B cell (primary cell): ENCODE data around the gene COBL. TPM values are rescaled to one million over a fixed set of nuclear protein-coding genes. Genes with fewer than 3 reads are reported as not detected.

Experiments
- ATAC-seq: fragments of 200-7000 bp; cut with Tn5 transposase; one replicate; pipeline ENCODE4 v1.10.0; 2021; ENCODE audit warnings: low read depth, mild to moderate bottlenecking, moderate number of reproducible peaks, moderate library complexity
- CTCF ChIA-PET: fragments of 350-600 bp; sonication (Branson Sonifier 250); formaldehyde crosslinking; loops from one replicate; lab custom pipeline; 2021; ENCODE audit warnings: antibody characterized with exemption, inconsistent platforms; lab: Charles Lee
- POLR2A ChIA-PET: fragments of 350-600 bp; sonication (Branson Sonifier 250); formaldehyde crosslinking; loops from one replicate; lab custom pipeline; 2021; ENCODE audit warnings: antibody characterized with exemption; lab: Charles Lee
- DNase-seq: peaks from one replicate; pipeline ENCODE4 v3.0.0; 2013
- H2AFZ ChIP-seq: 2 replicates; pipeline ENCODE4 v1.6.1; 2012; ENCODE audit warnings: mild to moderate bottlenecking, low read depth, low read length; ENCODE audit not compliant: insufficient read depth, poor library complexity, severe bottlenecking
- H3K27ac ChIP-seq, 2 donors: 1 replicate in 1 of 2; 2 replicates in 1 of 2; pipeline ENCODE4 v1.5.1; 2012 to 2013; ENCODE audit warnings: low read length in 2 of 2, mild to moderate bottlenecking in 2 of 2, moderate library complexity in 1 of 2
- H3K27me3 ChIP-seq, 4 experiments: fragments of 200-600 bp in 1 of 4; sonication (generic) in 1 of 4; replicated peaks in 1 of 4; 1 replicate in 2 of 4; 2 replicates in 2 of 4; pipeline versions ENCODE4 v1.6.1 to v1.7.0; 2013 to 2016; ENCODE audit warnings: low read length in 3 of 4, mild to moderate bottlenecking in 2 of 4, mixed read lengths in 1 of 4, moderate library complexity in 1 of 4; ENCODE audit not compliant: insufficient read depth in 4 of 4, control insufficient read depth in 3 of 4; ENCODE audit errors: control extremely low read depth in 1 of 4
- H3K36me3 ChIP-seq, 2 experiments: replicated peaks in 1 of 2; 1 replicate in 1 of 2; 2 replicates in 1 of 2; pipeline versions ENCODE4 v1.6.1 to v1.7.1; 2013; ENCODE audit warnings: low read length in 1 of 2; ENCODE audit not compliant: insufficient read depth in 2 of 2, control insufficient read depth in 1 of 2; ENCODE audit errors: control extremely low read depth in 1 of 2, extremely low read depth in 1 of 2
- H3K4me1 ChIP-seq, 2 donors: fragments of 200-600 bp in 1 of 2; sonication (generic) in 1 of 2; 1 replicate in 1 of 2; 2 replicates in 1 of 2; pipeline versions ENCODE4 v1.5.1 to v1.6.1; 2013 to 2017; ENCODE audit warnings: low read length in 2 of 2; ENCODE audit not compliant: control insufficient read depth in 2 of 2, insufficient read depth in 2 of 2
- H3K4me2 ChIP-seq: replicated peaks from 2 replicates; pipeline ENCODE3; 2012; ENCODE audit warnings: mild to moderate bottlenecking, low read depth, low read length; ENCODE audit not compliant: poor library complexity, severe bottlenecking
- H3K4me3 ChIP-seq, 5 experiments: fragments of 200-600 bp in 1 of 5; sonication (generic) in 1 of 5; 1 replicate in 3 of 5; 2 replicates in 2 of 5; pipeline versions ENCODE4 v1.5.1 to v1.7.0; 2011 to 2016; ENCODE audit warnings: low read length in 4 of 5, mild to moderate bottlenecking in 4 of 5, low read depth in 2 of 5, control low read depth in 1 of 5, moderate library complexity in 1 of 5; ENCODE audit not compliant: insufficient read depth in 1 of 5; ENCODE audit errors: control extremely low read depth in 1 of 5, extremely low read depth in 1 of 5
- H3K79me2 ChIP-seq: fragments of 200-600 bp; sonication (generic); one replicate; pipeline ENCODE4 v1.6.0; 2016; ENCODE audit warnings: low read length; ENCODE audit not compliant: control insufficient read depth, insufficient read depth
- H3K9ac ChIP-seq: fragments of 200-600 bp; sonication (generic); 2 replicates; pipeline ENCODE4 v1.6.1; 2017; ENCODE audit warnings: mild to moderate bottlenecking, low read length, moderate library complexity
- H3K9me3 ChIP-seq, 3 donors: one replicate each; pipeline versions ENCODE4 v1.6.1 to v1.7.1; 2013; ENCODE audit warnings: low read length in 2 of 3; ENCODE audit not compliant: control insufficient read depth in 2 of 3, insufficient read depth in 1 of 3; ENCODE audit errors: control extremely low read depth in 1 of 3
- H4K20me1 ChIP-seq: 2 replicates; pipeline ENCODE4 v1.6.0; 2012; ENCODE audit warnings: mild to moderate bottlenecking, low read length; ENCODE audit not compliant: insufficient read depth, control insufficient read depth, poor library complexity, severe bottlenecking
- H3K27ac Mint-ChIP-seq: one replicate; pipeline ENCODE4 v1.8.0; 2021; ENCODE audit warnings: mixed read lengths
- H3K27me3 Mint-ChIP-seq: one replicate; pipeline ENCODE4 v1.8.0; 2021; ENCODE audit warnings: mixed read lengths
- H3K4me1 Mint-ChIP-seq: one replicate; pipeline ENCODE4 v1.8.0; 2021; ENCODE audit warnings: mixed read lengths
- H3K4me3 Mint-ChIP-seq: one replicate; pipeline ENCODE4 v1.8.0; 2021; ENCODE audit warnings: mixed read lengths
- H3K9me3 Mint-ChIP-seq: one replicate; pipeline ENCODE4 v1.8.0; 2022; ENCODE audit warnings: mixed read lengths; ENCODE audit not compliant: insufficient read depth
- CTCF ChIP-seq: fragments of 200-600 bp; IDR thresholded peaks from one replicate; pipeline ENCODE4 v1.8.0; 2022; ENCODE audit warnings: antibody characterized with exemption, mild to moderate bottlenecking
- EZH2 ChIP-seq: IDR thresholded peaks from 2 replicates; pipeline ENCODE4 v1.6.1; 2012; ENCODE audit warnings: borderline replicate concordance, low read depth, mild to moderate bottlenecking, moderate library complexity, low read length; ENCODE audit not compliant: insufficient read depth, poor library complexity, severe bottlenecking
- WGBS: methylation state at CpG from one replicate; pipeline ENCODE4 v1.1.5; 2013; ENCODE audit warnings: missing lambda C conversion rate; ENCODE audit not compliant: insufficient coverage; 5-methylcytosine and 5-hydroxymethylcytosine counted together
- intact Hi-C: fragments of 100-400 bp; cut with micrococcal nuclease; formaldehyde crosslinking; loops from one replicate; pipeline ENCODE4 v1.10.0; 2022
- polyA plus RNA-seq: library from polyadenylated mRNA; depleted of rRNA; stranded (reverse); fragments of >200 nt; gene quantifications from 2 replicates; pipeline ENCODE4 v1.2.3, GENCODE V29; 2012
- total RNA-seq, 2 donors: library from RNA; stranded (reverse); fragments of 120-200 nt in 1 of 2; gene quantifications; 1 replicate in 1 of 2; 2 replicates in 1 of 2; pipeline versions ENCODE4 v1.2.3 to v1.2.4, GENCODE V29; 2013 to 2022

Gene COBL
- total and polyA plus RNA-seq, 2 donors (not counting 1 experiment from before 2014, with no cell fraction given), result not detected

- Mint-ChIP-seq H3K4me3 (no peak overlapping the region), H3K27me3 (peaks cover 4% of the 10 kb centered on the region), H3K27ac (no peak overlapping the region), H3K9me3 (no peaks in the 10 kb centered on the region), H3K4me1 (no peaks in the 10 kb centered on the region)
- H3K27ac ChIP-seq, result no peak overlapping the region
- no peaks in the 10 kb centered on the region for H3K4me1 ChIP-seq
- intact Hi-C loops, result no loop called here
- H3K4me3 ChIP-seq, result no peak overlapping the region
- H3K79me2 ChIP-seq, result no peaks in the 10 kb centered on the region
- no peaks in the 10 kb centered on the region for H4K20me1 ChIP-seq
- DNase-seq (no peak), ATAC-seq (no peak)
- no CpG with 5 or more reads among the region's 8 CpGs for WGBS
- H3K27me3 ChIP-seq, result no peaks in the 10 kb centered on the region
- no peak overlapping the region for H3K9ac ChIP-seq
- H3K36me3 ChIP-seq, result no peaks in the 10 kb centered on the region
- H3K9me3 ChIP-seq, result no peaks in the 10 kb centered on the region
- ChIA-PET POLR2A (no interaction called here), CTCF (no interaction called here)
- no peak overlapping the region for H2AFZ ChIP-seq
- TF ChIP-seq CTCF (no peak), EZH2 (no peak)
- H3K4me2 ChIP-seq, result no peak overlapping the region
These were observed 280.9 kb downstream of the COBL start for GRCh38 chr7:51035716-51036115.

GRCh38 chr7:51034521-51035264 lies 281.9 kb downstream of the COBL start:
- Histone ChIP-seq H3K9ac (no peak overlapping the region), H3K27ac (no peak overlapping the region), H3K4me2 (no peak overlapping the region), H3K79me2 (no peaks in the 10 kb centered on the region), H3K27me3 (no peaks in the 10 kb centered on the region), H3K4me3 (no peak overlapping the region), H4K20me1 (no peaks in the 10 kb centered on the region), H3K36me3 (no peaks in the 10 kb centered on the region), H3K4me1 (no peaks in the 10 kb centered on the region), H2AFZ (no peak overlapping the region), H3K9me3 (no peaks in the 10 kb centered on the region)
- no peak overlapping the region for H3K27ac Mint-ChIP-seq
- ChIA-PET CTCF (no interaction called here), POLR2A (no interaction called here)
- H3K27me3 Mint-ChIP-seq, result peaks cover 4% of the 10 kb centered on the region
- no peaks in the 10 kb centered on the region for H3K9me3 Mint-ChIP-seq
- H3K4me1 Mint-ChIP-seq, result no peaks in the 10 kb centered on the region
- WGBS, result 84% methylated on average over 8 of the region's 10 CpGs
- H3K4me3 Mint-ChIP-seq, result no peak overlapping the region
- intact Hi-C loops, result no loop called here
- TF ChIP-seq CTCF (no peak), EZH2 (no peak)
- DNase-seq (no peak), ATAC-seq (no peak)
